HEK293T (cell line): ENCODE measurements around the gene GREM2.

Experiments used
- BHLHE40 ChIP-seq: fragments of 450-650 bp; IDR thresholded peaks from 2 replicates; pipeline ENCODE4 v1.6.1; 2016; ENCODE audit warnings: mild to moderate bottlenecking, moderate library complexity, borderline replicate concordance
- ELF4 ChIP-seq: fragments of 450-650 bp; IDR thresholded peaks from 2 replicates; pipeline ENCODE4 v1.6.1; 2017; ENCODE audit warnings: antibody characterized with exemption
- SP1 ChIP-seq: fragments of 450-650 bp; IDR thresholded peaks from 2 replicates; pipeline ENCODE4 v1.6.1; 2017

DNA sequence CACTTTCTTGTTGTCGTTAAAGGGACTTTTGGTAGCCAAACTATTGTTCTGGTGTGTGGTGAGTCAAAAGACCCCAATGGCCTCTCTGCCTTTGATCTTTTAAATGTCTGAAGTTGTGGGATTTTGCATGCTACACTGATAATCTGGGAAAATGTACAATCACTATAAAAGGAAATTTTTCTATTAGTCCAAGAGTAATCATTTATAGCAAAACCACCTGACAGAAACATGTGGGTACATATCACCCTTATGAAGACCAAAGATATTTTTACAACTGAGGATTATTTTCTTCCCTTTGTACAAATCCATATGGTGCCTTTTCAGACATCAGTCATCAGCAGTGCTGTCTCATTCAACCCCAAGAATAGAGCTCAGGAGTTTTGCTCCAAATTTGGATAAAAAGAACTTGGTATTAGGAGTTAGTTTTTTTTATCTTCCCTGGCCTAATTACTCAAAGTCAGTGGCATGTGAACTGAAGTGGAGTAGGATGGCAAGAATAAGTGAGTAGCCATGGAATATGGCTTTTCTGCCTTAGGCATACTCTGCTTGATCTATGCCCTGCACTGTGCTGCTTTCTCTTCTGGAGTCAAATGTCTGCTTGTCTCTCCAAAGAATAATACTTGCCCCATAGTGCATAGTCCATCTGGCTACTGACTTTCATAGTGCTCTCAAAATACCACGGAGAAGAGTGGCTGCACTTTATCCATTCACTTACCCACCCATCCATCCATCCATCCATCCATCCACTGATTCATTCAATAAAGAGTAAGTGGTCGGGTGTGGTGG, 13.5 kb downstream of the GREM2 start:
- no peak for TF ChIP-seq ELF4
- TF ChIP-seq BHLHE40: no peak
- TF ChIP-seq SP1: no peak
